IPS-18c (cell line): ENCODE results near the gene ST6GALNAC6.
"Not testable (repeated sequence)": the region's sequence is repeated elsewhere in the genome, so short reads cannot be mapped to it uniquely, and the experiment has no call there.

Source experiments
- H3K4me3 ChIP-seq: 2 replicates; pipeline ENCODE4 v1.7.0; 2013; ENCODE audit warnings: low read depth, mild to moderate bottlenecking, low read length, moderate library complexity; ENCODE audit not compliant: insufficient read depth
- H3K9me3 ChIP-seq: one replicate; pipeline ENCODE4 v1.6.1; 2013; ENCODE audit warnings: mild to moderate bottlenecking, low read length, moderate library complexity; ENCODE audit not compliant: control insufficient read depth, insufficient read depth

Gene ST6GALNAC6

DNA sequence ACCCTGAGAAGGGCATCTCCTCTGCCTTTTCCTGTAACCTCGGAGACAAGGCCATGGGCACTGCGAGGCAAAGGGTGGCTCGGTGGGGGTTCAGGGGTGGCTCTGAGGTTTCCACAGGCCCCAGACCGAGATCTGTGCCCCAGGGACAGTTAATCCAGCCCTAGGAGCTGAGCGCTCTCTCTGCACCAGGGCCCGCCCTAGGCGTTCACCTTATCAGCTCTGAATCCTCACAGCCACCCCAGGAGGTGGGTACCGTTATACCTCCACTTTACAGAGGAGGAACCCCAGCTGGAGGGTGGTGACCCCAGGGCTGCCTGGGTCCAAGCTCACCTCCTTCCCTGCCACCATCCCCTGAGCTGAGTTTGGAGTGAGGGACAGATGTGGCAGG, 42.7 kb downstream of the ST6GALNAC6 start:
- Histone ChIP-seq H3K9me3 (no peaks in the 10 kb centered on the region), H3K4me3 (no peak overlapping the region)

DNA sequence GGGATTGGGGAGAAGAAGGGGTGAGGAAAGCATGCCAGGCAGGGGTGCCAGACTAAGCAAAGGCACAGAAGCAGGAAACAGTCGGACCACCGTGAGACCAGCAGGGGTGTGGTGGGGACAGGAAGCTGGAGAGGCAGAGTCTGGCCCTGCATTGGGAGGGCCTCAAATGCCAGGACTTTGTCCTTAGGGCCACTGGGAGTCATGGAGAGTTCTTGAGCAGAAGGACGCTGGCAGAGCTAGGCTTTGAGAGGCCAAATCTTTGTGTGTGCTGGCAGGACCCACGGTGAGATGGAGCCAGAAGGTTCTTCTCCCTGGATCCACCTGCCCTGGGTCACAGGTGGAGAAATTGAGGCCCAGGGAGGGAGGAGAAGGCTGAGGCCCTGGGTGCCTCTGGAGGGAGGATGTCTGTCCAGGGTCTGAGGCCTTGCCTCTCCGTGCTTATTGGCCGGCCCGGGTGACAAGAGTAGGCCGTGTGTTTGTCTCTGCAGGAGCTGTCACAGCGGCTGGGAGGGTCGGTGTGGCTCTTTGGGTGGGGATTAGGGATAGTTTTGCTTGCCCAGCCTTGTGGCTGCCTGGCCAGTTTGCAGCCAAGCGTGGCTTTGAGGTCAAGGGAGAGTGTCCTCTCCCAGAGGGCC, 43.2 kb downstream of the ST6GALNAC6 start:
- Histone ChIP-seq H3K9me3 (no peaks in the 10 kb centered on the region), H3K4me3 (no peak overlapping the region)

DNA sequence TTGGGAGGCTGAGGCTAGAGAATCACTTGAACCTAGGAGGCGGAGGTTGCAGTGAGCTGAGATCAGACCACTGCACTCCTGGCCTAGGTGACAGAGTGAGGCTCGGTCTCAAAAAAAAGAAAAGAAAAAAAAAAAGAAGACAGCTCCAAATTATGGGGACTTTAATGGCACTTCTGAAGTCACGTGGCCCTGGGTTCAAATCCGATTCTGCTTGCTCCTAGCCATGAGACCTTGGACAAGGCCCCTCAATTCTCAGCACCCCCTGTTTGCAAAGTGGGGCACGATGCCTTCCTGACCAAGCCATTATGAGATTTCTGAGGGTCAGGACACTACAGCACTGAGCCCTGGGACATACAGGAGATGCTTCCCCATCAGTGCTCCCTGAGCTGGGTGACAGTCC, 43.9 kb downstream of the ST6GALNAC6 start:
- H3K4me3 ChIP-seq, result no peak overlapping the region
- H3K9me3 ChIP-seq, result no peaks in the 10 kb centered on the region

DNA sequence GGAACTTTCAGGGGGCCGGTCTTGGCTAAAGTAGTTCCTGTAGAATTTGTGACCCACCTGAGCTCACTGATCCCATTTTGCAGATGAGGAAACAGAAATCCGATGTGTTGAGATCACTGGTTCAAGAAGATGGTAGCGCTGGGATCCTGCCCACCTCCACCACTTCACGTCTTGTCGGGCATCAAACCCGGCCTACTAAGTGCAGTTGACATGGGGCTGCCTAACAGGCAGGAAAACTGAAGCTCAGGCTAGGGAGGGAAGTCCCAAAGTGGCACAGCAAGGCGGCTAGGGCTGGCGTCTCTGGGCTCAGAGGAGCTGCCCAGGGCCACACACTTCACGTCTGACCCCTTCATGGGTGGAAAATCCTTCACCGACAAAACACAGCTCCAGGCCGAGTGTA, 44.4 kb downstream of the ST6GALNAC6 start:
- no peaks in the 10 kb centered on the region for H3K9me3 ChIP-seq
- no peak overlapping the region for H3K4me3 ChIP-seq

DNA sequence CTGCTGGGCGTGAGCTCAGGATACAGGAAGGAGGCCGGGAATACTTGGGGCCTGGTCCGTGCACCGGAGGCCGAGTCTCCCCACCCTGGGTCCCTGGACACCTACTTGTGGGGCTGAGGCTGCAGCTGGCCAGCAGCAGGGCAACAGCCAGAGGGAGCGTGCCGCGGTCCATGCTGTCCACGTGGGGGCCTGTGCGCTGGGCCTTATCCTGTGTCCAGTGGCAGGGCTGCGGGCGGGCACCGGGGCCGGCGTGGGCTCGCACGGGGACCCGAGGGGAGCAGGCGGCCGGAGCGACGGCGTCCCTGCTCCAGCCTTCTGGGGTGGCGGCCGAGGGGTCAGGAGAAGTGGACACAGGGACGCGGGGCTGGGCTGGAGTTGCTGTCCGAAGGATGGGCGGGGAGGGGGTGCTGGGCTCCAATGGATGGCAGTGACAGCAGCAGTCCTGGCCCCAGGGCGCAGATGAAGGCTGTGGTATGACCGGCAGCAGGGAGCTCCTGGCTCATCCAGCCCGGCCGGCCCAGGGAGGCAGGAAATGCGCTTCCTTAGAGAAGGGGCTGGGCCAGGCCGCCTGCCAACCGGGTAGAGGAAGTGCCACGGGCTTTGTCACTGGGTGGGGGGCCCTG, 45.1 kb downstream of the ST6GALNAC6 start, which contains the start of gene ENG:
Gene ENG (minus strand): TSS at position 475 of the 623 bp plus-strand sequence. CDS start 303 bp downstream, at position 172.
- Histone ChIP-seq H3K4me3 (no peak within 1 kb of the TSS), H3K9me3 (peaks cover 3% of the 10 kb centered on the region)

DNA sequence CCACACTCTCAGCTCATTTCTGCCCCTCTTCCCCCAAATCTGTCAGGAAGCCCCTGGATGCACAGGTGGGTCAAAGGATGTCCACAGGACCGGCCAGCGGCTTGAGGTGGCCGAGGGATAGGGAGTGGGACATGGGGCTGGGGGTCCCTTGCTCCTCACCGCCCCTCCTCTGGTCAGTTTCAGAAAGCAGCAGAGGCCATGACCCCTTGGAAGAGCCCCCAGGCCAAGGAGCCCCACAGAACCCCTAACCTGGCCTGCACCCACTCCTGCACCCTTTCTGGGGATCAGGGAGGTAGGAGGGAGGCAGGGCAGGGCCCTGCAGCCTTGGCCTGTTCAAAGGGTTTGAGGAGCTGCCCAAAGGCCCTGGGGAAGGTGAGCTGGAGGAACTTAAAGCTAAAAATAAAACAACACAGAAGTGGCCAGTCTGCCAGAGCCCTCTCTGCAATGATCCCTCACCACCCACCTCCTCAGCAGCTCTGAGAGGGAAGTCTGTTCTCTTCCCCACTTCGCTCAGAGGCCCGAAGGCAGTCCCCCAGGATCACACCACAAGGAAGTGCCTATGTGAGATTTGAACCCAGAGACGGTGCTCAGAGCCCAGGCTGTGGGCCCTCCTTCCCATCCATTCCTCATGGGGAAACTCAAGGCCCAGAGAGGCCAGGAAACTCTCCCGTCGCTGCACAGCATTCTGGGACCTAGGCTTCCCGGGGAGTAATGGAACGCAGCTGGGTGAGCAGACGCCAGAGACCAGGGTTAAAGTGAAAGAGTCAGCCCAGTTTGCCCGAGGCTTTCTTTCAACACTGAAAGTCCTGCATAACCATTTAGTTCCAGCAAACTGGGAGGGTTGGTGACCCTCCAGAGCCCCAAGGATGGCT, 45.9 kb downstream of the ST6GALNAC6 start:
- Histone ChIP-seq H3K9me3 (peaks cover 5% of the 10 kb centered on the region), H3K4me3 (no peak overlapping the region)

DNA sequence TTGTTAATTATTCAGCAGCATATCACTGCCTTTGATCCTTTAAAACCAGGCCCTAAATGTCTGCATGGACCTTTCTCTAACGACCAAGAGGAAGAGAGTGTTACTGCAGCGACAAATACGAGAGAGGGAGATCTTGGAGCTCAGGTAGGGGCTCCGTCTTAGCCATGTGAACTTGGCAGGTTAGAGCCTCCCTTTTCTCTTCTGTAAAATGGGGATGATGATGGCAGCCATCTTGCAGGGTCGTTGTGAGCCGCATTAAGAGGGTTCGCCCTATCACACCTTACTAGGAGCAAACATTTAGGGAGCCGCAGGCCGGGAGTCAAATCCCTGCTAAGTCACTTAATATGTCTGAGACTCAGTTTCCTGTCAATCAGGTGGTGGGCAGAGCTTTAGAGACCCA, 46.6 kb downstream of the ST6GALNAC6 start:
- H3K4me3 ChIP-seq, result no peak overlapping the region
- peaks cover 5% of the 10 kb centered on the region for H3K9me3 ChIP-seq

DNA sequence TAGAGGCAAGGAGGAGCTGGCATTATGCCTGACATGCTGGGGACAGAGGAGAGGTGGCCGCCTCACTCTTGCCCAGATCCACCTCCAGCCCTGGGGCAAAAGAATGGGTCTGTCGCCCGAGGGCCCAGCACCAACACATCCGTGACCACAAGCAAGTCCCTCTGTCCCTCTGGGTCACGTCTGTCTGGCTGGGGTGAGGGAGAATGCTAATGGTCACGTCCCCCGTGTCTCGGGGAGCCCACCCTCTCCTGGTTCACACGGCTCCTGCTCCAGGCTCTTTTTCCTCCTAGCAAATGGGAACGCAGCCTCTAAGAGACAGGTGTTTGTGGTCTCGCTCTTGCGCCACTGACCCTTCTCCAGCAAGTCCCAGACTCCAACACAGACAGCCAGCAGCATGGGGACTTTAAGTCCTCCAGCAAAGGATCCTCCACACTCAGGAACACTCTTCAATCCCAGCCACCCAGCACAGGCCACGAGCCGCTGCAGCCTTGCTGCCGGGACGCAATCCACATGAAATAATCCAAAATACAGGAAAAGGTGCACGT, 49.0 kb downstream of the ST6GALNAC6 start:
- Histone ChIP-seq H3K9me3 (peaks cover 5% of the 10 kb centered on the region), H3K4me3 (no peak overlapping the region)

DNA sequence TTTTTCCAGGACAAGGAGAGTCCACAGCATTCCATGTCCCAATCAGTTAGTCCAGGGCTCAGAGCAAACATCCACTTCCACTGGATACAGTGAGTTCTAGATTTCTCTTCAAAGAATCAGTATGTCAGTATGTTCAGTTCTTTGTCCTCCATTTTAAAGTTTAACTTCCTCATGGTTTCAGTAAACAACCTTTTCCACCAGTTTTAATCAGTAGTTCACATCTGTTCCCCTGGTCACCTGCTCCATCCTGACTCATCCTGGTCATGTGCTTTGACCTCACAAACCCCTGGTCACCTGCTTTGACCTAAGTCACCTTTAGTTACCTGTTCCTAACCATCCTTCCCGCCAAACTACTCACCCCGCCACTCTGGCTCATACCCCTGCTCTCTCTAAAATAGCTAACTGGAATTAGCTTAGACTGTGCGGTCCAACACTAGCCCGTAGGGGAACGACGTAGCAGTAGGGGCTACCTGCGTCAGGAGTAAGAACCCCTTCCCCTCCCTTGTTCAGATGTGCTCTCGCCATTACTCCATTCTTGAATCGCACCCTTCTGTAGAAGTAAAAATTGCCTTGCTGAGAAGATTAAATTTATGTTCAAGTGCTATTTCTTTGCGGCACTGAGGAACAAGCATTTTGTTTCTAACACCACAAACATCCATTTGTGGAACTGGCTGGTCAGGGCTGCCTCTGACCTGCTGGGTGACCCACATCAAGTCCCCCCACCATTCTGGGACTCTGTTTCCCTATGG, 50.5 kb downstream of the ST6GALNAC6 start:
- no peak overlapping the region for H3K4me3 ChIP-seq

DNA sequence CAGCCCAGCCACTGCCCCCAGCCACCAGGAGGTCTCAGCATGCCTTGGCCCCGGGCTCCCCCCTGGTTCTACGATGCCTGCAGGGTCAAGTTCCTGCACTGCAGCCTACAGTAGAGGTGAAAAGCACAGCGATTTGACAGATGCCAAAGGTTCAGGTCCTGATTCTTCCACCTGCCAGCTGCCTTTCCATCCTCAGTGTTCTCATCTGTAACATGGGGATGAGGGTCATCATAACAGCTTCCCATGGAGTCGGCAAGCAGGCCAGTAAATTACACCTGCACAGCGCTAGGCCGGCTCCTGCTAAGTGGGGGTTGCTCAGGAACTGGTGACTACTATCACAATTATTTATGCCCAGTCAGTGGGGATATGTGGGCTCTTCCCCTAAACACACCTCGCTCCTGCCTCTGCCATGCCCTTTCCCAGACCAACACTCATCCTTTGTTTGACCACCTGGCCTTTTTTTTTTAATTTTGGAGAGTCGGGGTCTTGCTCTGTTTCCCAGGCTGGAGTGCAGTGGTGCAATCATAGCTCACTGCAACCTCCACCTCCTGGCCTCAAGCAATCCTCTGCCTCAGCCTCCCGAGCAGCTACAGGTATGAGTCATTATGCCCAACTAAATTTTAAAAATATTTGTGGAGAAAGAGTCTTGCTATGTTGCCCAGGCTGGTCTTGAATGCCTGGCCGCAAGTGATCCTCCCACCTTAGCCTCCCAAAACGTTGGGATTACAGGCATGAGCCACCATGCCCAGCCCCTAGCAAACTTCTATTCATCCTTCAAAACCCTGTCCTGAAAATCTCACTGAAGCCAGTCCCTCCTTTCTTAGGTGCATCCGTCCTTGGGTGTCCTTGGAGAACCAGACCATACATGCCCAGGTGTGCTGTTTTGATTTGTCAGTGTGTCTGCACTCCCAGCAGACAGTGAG, 51.3 kb downstream of the ST6GALNAC6 start:
- Histone ChIP-seq H3K4me3 (no peak overlapping the region), H3K9me3 (peaks cover 5% of the 10 kb centered on the region)

More for the DNA sequence above, 50.5 kb downstream of the ST6GALNAC6 start:
- H3K9me3 ChIP-seq, result peaks cover 5% of the 10 kb centered on the region

DNA sequence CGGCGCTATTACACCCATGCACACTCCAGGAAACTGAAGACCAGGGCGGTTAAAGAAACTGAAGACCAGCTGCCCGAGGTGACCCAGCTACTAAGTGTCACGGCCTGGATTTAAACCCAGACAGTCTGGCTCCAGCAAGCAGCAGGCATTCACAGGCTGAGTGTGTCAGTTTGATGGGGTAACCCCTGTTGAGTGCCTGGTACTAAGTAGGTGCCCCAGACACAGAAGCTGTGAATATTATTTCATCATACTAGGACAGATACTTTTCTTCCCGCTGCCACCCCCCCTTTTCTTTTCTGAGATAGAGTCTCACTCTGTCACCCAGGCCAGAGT, 52.3 kb downstream of the ST6GALNAC6 start:
- Histone ChIP-seq H3K4me3 (no peak overlapping the region), H3K9me3 (peaks cover 5% of the 10 kb centered on the region)

DNA sequence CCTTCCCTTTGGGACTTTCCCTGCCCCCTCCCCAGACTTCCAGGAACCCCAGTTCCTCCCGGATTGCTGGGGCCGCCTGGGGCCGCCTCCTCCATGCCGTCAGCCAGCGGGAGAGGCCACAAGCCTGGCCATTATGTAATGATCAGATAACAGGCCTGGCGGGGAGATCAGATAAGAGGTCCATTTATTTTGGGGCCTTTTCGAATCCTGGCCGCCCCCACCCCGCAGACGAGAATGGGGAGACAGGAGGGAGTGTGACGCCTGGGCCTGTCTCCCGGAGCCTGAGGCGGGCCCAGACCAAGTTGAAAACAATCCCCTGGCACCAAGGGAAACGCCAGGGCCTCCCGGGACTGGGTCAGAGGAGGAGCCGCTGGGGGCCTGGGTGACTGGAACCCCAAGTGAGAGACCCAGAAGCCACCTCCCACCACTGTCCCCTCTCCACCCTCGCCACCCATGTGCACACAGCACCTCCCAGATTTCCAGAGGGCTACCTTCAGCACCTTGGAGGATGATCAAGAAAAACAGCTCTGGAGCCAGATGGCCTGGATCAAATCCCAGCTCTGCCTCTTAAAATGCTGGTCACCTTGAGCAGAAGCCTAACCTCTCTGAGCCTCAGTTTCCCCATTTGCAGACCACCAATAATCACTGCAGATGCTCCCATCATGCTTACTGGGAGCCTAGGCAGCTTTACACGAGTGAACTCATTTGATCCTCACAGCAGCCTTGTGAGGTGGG, 52.8 kb downstream of the ST6GALNAC6 start:
- H3K9me3 ChIP-seq, result peaks cover 5% of the 10 kb centered on the region

DNA sequence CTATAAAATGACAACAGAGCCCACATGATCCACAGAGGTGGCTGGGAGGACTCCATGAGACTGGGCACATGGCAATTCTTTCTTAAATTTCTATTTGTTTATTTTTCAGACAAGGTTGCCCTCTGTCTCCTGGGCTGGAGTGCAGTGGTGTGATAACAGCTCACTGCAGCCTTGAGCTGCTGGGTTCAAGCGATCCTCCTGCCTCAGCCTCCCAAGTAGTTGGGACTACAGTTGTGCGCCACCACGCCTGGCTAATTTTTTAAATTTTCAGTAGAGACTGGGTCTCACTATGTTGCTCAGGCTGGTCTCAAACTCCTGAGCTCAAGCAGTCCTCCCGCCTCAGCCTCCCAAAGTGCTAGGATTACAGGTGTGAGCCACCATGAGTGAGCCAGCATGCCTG, 53.8 kb downstream of the ST6GALNAC6 start:
- H3K9me3 ChIP-seq, H3K4me3 ChIP-seq: not testable (repeated sequence)

More for the DNA sequence above, 52.8 kb downstream of the ST6GALNAC6 start:
- H3K4me3 ChIP-seq, result no peak overlapping the region

DNA sequence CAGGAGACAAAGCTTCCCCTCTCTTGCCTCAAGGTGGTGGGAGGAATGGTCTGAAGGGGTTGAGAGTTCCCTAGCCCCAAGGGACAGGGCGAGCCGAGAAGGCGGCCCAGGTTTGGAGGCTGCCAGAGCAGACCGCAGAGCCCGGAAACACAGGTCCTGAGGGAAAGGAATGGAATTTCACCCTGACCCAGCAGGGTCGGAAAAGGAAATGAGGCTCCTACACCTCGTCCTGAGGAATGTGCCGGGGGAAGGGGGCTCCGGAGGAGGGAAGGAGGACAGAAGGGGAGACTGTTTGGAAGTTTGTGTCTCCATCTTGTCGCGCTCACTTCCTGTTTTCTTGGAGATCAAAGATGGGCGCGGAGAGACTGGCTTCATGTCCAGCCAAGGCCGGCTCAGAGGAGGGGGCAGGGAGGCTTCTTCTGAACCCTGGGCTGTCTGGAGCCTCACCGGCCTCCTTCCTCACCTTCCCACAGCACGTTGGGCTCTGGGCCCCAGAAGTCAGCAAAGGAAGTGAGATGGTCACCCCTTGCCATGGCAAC, 54.5 kb downstream of the ST6GALNAC6 start:
- Histone ChIP-seq H3K9me3 (peaks cover 5% of the 10 kb centered on the region), H3K4me3 (no peak overlapping the region)

DNA sequence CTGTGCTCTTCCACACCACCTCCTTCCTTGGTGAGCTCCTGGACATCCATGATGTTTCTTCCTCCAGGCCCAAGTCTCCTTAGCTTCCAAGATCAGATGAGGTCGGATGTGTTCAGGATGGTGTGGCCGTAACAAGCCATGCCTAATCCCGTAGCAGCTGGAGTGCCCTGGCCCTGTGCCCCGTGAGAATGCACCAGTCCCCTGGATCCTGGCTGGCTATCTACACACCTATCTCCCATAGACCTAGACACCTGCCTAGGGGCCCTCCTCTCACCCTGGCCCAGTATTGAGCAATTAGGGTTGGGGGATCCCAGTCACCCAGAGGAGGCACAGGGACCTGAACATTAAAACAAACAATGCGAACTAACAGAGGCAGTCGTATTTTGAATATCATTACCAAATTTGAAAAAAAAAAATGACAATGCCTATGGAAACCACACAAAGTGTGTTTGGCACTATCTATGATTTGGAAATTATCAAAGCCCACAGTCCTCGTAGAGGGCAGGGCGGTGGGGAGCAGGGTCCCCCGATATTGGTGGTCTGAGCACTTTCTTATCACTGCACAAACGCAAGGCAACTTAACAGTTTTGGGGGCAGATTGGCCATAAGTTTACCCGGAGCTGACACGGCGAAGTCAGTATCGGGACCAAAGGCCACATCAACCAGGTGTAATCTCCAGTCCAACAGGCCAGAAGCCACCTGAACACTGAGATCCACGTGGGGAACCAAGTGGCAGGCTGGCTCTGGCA, 58.1 kb downstream of the ST6GALNAC6 start:
- Histone ChIP-seq H3K4me3 (no peak overlapping the region), H3K9me3 (no peaks in the 10 kb centered on the region)
